ENCODE measurements around the gene TREH.
"Not testable (repeated sequence)": the region's sequence is repeated elsewhere in the genome, so short reads cannot be mapped to it uniquely, and the experiment has no call there.

The TREH gene, protein sequence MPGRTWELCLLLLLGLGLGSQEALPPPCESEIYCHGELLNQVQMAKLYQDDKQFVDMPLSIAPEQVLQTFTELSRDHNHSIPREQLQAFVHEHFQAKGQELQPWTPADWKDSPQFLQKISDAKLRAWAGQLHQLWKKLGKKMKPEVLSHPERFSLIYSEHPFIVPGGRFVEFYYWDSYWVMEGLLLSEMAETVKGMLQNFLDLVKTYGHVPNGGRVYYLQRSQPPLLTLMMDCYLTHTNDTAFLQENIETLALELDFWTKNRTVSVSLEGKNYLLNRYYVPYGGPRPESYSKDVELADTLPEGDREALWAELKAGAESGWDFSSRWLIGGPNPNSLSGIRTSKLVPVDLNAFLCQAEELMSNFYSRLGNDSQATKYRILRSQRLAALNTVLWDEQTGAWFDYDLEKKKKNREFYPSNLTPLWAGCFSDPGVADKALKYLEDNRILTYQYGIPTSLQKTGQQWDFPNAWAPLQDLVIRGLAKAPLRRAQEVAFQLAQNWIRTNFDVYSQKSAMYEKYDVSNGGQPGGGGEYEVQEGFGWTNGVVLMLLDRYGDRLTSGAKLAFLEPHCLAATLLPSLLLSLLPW

DNA sequence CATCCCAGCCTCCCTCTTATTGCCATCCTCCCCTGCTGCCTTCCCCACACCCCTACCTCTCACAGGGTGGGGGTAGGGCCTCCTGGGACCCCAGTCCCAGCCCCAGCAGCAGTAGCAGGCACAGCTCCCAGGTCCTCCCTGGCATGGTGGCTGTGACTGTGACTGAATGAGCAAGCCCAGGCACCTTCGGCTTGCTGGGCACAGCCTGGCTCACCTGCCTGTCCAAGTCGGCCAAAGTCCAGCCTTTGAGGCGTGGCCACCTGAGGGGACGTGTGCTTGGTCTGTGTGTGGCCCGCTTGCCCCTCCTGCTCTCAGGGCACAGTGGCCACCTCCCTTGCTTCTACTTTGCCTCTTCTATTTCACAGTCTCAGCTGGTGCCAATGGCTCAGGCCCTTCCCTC, at the start of gene TREH:
Gene TREH (minus strand): TSS at position 168 of the 400 bp plus-strand sequence. CDS start 23 bp downstream, at position 145.
- DNase-seq (ENCODE audit: low read depth), result no peak

DNA sequence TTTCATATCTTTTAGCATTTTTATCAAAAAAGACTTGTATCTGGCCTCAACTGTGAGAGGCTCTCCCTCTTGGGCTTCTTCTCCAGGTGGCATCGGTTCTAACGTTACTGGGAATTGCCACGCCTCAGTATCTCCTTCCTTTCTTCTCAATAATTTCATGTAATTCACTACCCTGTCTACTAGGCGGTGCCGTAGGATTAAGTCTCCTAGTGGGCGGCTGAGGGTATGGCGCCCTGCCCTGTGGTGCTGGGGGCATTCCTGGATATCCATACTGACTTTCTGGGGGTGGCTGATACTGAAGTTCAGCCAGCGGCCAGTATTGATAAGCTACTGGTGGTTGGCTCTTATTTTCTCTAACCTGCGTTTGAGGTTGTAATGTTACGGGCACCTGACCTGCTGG, 48.7 kb upstream of the TREH start:
- not testable (repeated sequence) for DNase-seq (ENCODE audit: low read depth)

DNA sequence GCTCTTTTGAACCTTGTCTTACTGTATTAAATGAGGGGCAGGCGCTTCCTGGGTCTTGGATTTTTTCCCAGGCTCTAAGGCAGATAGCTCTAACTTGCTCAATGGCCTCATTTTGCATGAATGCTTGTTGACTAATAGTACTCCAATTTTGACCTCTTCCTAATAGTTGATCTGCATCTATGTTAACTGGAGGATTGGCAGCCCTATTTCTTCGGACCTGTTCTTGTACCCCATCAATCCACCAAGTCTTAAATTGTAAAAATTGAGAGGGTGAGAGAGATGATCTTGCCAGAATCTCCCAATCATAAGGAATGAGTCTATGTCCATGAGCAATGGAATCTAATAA, 48.2 kb upstream of the TREH start:
- DNase-seq (ENCODE audit: low read depth), result not testable (repeated sequence)

DNA sequence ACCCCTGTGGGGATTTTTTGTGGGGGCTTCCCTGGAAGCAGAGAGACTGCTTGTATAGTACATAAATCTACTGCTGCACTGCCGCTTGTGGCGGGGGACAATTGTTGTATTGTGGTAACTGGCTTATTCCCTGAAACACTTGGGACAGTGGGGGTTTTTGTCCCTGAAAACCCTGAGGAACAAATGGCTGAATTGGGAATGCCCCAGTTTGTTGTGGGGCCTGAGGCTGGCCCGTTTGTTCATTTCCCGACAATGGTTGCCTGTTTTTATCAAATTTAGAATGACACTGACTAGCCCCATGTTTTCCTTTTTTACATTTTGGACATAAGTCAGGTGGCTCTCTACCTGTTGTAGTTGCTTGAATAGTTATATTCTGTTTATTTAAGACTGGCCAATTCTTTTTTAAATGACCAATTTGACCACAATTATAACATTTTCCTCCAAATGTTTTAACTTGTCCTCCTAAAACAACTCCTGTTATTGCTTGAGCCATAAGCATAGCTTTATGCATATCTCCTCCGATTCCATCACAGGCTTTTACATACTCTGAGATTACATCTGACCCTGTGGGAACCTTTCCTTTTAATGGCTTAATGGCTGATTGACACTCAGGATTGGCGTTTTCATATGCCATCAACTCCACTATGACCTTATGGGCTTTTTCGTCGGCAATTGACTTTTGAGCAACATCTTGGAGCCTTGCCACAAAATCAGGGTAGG, 47.7 kb upstream of the TREH start:
- DNase-seq (ENCODE audit: low read depth), result not testable (repeated sequence)

DNA sequence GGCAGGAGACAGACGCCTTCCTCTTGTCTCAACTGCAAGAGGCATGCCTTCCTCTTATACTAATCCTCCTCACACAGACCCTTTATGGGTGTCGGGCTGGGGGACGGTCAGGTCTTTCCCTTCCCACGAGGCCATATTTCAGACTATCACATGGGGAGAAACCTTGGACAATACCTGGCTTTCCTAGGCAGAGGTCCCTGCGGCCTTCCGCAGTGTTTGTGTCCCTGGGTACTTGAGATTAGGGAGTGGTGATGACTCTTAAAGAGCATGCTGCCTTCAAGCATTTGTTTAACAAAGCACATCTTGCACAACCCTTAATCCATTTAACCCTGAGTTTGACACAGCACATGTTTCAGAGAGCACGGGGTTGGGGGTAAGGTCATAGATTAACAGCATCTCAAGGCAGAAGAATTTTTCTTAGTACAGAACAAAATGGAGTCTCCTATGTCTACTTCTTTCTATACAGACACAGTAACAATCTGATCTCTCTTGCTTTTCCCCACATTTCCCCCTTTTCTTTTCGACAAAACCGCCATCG, 42.1 kb upstream of the TREH start:
- not testable (repeated sequence) for DNase-seq (ENCODE audit: low read depth)

DNA sequence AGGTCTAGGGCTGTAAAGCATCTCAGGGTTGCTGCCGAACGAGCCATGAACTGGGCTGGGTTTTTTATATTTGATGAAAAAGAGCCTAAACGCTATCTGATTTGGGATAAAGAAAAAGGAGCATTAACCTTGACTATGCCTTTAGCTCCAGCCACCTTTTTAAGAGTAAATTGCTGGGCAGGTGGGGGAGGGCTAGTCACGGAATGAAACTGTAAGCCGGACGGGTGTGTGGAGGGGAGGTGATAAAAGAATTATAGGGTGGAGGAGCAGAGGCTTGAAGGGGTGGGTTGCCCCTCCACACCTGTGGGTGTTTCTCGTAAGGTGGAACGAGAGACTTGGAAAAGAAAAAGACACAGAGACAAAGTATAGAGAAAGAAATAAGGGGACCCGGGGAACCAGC, 41.3 kb upstream of the TREH start:
- not testable (repeated sequence) for DNase-seq (ENCODE audit: low read depth)

DNA sequence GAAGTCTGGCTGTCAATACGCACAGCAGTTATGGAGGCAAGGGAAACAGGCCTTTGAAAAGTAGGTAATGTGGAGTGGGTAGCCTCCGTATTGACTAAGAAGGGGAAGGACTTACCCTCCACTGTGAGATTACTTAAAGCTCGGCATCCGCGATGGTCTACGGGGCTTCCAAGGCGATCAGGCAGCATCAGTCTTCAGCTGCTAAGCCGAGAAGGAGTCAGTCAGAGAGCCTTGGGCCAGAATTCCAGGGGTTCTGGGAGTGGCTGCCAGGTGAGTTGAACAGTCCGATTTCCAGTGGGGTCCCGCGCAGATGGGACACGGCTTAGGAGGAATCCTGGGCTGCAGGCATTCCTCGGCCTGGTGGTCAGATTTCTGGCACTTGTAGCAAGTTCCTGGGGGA, 40.6 kb upstream of the TREH start:
- not testable (repeated sequence) for DNase-seq (ENCODE audit: low read depth)

DNA sequence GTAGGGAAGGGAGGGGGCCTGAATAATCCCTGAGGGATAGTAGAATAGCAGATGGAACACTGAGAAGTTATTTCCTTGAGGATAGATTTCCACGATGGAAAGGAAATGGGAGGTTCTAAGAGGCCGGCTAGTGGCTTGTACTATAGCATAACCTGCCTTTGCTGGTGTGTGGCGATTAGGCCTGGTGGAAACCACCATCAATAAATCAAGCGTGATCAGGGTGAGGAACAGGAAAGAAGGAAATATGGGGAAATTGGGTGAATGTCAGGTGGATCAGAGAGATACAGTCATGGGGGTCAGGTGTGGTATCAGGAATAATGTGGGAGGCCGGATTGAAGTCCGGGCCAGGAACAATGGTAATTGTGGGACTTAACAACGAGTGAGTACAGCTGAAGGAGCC, 39.1 kb upstream of the TREH start:
- DNase-seq (ENCODE audit: low read depth), result not testable (repeated sequence)

DNA sequence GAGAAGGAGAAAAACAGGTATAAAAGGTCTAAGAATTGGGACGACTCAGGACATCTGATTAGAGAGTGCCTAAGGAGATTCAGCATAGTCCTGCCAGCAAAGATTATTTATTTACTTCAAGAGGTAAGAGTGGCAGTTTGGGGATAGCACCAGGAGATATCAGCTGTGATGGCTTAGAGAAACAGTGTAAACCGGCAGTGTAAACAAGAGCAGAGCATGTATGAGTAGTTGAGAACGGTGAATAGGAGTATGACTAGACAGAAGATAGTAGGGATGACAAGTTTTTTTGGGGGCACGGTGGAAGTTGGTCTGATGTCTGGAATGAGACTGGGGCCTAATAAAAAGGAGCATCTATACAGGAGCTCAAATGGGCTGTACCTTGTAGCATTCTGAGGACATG, 38.3 kb upstream of the TREH start:
- DNase-seq (ENCODE audit: low read depth), result not testable (repeated sequence)

DNA sequence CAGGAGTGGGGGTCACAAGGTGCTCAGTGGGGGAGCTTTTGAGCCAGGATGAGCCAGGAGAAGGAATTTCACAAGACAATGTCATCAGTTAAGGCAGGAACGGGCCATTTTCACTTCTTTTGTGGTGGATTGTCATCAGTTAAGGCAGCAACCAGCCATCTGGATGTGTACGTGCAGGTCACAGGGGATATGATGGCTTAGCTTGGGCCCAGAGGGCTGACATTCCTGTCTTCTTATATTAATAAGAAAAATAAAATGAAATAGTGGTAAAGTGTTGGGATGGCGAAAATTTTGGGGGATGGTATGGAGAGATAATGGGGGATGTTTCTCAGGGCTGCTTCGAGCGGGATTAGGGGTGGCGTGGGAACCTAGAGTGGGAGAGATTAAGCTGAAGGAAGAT, 37.8 kb upstream of the TREH start:
- not testable (repeated sequence) for DNase-seq (ENCODE audit: low read depth)

DNA sequence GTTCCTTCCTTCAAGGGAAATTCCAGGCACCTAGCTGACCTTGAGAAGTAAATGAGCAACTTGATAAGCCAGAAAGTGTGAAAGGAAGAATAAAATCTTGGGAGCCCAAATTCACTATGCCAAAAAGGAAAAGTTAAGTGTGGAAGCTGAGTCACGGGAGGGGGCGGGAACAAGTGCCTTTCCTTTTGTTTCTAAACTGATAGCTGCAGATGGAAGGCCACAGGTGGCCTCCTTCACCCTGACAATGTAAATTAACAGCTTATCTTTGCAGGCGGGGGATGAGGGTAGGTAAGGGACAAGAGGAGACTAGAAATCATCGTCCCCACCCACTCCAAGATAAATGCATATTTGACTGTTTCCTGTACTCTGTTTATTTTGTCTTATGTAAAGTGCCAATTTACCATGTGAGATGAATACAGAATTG, 36.4 kb upstream of the TREH start:
- no peak for DNase-seq (ENCODE audit: low read depth)

DNA sequence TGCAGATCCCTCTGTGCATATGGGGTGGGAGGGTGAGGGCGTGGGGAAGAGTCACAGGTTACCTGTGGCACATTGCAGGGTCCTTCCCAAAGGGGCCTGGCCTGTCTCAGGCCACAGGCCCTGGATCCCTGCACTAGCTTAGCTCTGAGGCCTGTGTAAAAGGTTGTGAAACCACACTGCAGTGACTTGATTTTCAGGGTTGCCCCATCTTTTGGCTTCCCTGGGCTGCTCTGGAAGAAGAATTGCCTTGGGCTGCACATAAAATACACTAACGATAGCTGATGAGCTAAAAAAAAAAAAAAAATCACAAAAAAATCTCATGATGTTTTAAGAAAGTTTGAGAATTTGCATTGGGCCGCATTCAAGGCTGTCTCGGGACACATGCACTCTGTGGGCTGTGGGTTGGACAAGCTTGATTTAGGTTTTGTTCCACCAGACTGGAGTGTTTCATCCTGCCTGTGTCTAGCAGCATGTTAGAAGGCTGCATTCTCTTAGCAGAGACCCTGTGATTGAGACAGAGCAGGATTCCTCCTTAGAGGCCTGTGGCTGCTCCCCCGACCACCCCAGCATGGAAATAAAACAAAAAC, 35.9 kb upstream of the TREH start:
- peak; percentile 33 for DNase-seq (ENCODE audit: low read depth)

DNA sequence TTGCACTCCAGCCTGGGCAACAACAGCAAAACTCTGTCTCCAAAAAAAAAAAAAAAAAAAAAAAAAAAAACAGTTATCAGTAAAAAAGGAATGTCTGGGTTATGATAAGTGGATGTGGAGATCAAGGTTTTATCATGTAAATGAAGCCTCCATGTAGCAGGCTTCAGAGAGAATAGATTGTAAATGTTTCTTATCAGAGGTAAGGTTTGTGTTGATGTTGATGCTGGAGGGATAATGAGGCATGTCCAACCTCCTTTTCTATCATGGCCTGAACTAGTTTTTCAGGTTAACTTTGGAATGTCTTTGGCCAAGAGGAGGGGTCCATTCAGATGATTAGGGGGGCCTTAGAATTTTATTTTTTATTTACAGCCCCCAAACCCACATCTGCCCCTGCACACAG, 35.4 kb upstream of the TREH start:
- DNase-seq (ENCODE audit: low read depth), result no peak

DNA sequence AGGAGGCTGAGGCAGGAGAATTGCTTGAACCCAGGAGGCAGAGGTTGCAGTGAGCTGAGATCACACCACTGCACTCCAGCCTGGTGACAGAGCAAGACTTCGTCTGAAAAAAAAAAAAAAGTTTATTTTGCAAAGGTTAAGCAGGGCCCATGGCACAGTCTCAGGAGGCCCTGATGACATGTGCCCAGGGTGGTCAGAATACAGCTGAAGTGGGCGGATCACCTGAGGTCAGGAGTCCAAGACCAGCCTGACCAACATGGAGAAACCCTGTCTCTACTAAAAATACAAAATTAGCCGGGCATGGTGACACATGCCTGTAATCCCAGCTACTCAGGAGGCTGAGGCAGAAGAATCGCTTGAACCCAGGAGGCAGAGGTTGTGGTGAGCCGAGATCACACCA, 35.0 kb upstream of the TREH start:
- DNase-seq (ENCODE audit: low read depth), result not testable (repeated sequence)

DNA sequence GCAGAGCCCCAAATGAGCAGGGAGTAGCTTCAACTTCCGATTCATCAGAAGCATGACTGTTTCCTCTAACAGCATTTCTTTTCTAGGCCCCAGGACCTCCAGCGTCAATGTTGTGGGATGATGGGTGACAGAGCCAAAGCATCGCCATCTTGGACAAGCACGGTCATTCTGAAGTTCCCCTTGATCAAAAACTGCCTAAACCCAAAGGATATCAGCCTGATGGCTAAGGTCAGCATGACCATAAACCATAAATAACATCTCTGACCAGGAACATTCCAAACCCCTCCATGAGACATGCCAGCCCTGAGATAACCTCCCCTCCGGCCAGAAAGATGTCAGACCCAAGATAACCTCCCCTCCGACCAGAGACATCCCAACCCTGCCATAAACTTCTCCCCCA, 28.8 kb upstream of the TREH start:
- DNase-seq (ENCODE audit: low read depth), result no peak

DNA sequence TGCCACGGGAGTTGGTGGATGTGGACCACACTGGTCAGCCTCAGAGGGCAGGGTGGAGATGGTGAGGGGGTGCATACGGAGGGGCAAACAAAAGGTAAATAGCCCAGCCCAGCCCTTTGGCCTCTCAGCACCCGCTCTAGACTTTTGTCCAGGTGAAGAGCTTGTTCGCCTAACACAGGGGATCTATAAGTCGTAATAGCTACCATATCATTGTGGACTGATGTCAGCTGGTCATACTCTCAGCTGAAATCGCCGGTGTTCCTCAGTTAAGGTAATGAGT, 27.0 kb upstream of the TREH start:
- no peak for DNase-seq (ENCODE audit: low read depth)

DNA sequence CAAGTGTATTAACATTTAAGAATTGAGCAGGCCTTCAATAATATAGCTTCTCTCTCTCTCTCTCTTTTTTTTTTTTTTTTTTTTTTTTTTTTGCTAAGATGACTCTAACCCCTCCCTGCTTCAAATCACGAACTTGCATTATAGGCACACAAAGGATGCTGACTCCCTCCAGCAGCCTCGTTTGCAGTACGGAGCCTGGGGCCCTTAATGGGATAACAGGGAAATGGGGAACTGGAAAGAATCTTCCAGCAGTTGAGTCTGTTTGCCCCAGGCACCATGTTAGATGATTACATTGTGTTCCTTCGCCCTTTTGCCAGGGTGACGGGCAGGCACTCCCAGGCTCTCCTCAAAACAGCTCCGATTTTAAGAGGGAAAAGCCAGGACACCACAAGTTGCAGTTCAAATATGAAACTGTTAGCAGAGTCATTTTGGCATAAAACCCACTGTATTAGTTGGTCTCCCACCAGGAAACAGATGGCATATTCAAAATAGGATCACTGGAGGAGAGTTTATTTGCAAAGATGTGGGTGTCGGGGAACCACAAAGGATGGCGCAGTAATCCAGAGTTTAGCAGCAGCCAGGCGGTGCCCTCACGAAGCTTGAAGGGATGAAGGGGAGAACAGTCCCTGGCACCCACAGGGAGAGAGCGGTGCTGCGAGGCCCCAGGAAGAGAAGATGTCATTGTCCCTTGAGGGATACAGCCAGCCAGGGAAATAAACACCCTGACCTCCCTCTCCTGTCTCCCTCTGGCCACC, 26.5 kb upstream of the TREH start:
- no peak for DNase-seq (ENCODE audit: low read depth)

DNA sequence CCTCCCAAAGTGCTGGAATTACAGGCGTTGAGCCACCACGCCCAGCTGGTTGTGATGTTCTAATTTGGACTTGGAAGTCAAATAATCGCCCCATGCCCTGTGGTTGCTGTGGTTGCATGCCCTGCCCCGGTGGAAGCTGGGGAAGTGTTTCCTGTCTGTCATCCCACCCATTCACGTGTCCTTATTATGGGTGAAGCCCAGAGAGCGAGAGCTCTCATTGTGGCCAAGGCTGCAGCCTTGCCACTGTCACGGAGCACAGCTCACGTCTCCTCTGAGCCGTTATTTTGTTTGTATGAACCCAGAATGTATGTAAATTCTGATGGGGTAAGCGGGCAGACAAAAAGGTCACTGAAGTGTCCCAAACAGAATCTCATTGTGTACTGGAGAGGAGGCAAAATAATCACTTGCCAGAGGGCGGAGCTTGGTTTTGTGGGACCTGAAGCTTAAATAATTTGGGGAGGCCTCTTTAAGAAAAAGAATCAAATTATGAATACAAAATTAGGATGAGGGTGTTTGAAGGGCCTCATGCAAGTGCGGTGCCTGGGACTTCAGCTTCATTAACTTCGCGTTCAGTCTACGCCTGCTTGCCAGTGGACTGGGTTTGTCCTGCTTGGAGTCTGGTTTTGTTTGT, 25.8 kb upstream of the TREH start:
- no peak for DNase-seq (ENCODE audit: low read depth)

DNA sequence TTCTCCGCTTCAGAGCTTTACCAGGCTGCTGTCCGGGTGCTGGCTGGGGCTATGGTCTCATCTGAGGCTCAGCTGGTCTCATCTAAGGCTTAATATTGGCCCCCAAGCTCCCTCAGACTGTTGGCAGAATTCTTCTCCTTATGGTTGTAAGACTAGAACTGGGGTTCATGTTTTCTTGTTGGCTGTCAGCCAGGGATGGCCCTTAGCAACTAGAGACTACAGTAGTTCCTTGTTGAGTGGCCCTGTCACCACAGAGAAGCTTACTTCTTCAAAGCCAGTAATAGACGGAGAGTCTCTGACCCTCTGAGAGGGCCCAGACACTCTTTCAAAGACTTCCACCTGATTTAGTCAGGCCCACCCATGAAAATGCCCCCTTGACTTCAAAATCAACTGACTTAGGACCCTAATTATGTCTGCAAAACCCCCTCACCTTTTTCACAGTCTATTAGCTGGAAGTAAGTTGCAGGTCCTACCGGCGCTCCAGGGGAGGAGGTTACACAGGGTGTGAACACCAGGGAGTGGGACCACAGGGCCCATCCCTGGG, 24.2 kb upstream of the TREH start:
- DNase-seq (ENCODE audit: low read depth), result no peak

DNA sequence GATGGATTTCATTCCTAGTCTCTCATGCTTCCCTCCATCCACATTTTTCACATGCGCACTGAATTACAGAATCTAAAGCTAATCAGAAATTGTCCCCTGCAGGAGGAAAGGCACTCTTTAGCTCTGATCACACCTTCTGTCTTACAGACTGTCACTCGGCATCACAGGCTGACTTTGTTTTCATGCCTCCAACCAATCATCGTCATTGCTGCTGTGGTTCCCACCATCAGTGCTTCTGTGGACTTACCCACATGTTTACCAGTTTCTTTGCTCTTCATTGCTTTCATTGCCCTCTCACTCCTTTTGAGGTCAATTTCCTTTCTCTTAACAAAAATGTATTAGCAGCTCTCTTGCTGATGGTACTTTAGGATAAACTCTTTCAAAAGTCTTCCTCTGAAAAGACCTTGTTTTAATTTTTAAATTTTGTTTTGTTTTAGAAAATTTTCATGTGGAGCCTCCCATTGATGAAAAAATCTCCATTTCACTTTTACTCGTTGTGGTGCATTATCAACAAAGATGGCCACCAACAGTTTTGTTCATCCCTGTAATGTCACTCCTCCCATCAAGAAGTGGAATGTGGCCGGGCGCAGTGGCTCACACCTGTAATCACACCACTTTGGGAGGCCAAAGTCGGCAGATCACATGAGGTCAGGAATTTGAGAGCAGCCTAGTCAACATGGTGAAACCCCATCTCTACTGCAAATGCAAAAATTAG, 20.2 kb upstream of the TREH start:
- DNase-seq (ENCODE audit: low read depth), result no peak

DNA sequence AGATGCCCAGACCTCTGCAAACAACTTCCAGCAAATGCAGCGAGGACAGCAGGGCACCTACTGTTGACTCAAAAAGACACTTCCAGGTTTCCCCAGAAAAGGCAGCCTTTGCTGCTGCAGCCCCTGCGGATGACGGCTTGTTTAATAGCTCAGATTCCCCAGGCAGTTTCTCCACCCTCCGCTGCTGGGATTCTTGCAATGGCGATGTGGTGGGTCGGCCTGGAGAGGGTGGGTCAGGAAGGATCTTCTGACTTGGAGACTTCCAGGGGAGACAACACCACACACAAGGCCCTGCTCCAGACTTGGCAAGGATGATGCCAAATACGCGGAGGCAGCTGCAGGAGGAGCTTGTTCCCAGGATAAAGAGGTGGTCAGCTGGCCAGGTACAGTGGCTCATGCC, 17.9 kb upstream of the TREH start:
- DNase-seq (ENCODE audit: low read depth), result no peak
